Spleen (tissue), 7 donors: ENCODE data around the gene RTL5.

Experiments used
- POLR2A ChIP-seq, 3 donors: fragments of 450-650 bp; IDR thresholded peaks; one replicate each; pipeline ENCODE4 v1.5.1; 2017; ENCODE audit warnings: antibody characterized with exemption in 3 of 3, mild to moderate bottlenecking in 1 of 3
- TF ChIP-seq, protein P1 (sequence below), 11 experiments: fragments of 200-600 bp in 7 of 11; fragments of 450-650 bp in 4 of 11; sonication (generic) in 4 of 11; IDR thresholded peaks in 8 of 11; conservative IDR thresholded peaks in 3 of 11; 1 replicate in 7 of 11; 2 replicates in 4 of 11; pipeline versions ENCODE4 v1.4.0 to v1.8.0; 2016 to 2021; ENCODE audit warnings: antibody characterized with exemption in 11 of 11, inconsistent platforms in 4 of 11, mild to moderate bottlenecking in 1 of 11
- donor health status: DM: no; HTN: no; CAD: no; lungs with moderate emphysema.
- donor health status: DM: no; HTN: no; CAD: no.
- donor health status: DM: no; HTN: no; CAD: no.

DNA sequence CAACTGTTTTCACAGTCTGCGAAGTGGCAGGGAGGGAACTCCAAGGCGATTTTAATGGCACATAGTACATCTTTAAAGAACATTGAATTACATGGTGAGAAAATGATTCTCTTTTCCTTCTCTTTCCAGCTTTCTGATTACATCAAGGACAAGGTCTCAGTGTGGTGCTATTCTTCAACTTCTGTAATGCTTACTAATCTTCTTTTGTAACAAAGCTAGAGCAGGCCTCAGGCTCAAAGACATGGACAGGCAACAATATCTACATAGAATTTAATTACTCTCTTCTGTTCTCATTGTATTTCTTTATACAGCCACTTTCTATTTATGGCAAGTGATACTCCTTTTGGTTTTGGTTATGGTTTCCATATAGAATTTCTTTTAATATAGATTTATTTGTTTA, 48.4 kb downstream of the RTL5 start:
- TF ChIP-seq, protein P1, sequence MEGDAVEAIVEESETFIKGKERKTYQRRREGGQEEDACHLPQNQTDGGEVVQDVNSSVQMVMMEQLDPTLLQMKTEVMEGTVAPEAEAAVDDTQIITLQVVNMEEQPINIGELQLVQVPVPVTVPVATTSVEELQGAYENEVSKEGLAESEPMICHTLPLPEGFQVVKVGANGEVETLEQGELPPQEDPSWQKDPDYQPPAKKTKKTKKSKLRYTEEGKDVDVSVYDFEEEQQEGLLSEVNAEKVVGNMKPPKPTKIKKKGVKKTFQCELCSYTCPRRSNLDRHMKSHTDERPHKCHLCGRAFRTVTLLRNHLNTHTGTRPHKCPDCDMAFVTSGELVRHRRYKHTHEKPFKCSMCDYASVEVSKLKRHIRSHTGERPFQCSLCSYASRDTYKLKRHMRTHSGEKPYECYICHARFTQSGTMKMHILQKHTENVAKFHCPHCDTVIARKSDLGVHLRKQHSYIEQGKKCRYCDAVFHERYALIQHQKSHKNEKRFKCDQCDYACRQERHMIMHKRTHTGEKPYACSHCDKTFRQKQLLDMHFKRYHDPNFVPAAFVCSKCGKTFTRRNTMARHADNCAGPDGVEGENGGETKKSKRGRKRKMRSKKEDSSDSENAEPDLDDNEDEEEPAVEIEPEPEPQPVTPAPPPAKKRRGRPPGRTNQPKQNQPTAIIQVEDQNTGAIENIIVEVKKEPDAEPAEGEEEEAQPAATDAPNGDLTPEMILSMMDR (IDR thresholded peaks at IDR 0.05 in 8 of 11, conservative IDR thresholded peaks at IDR 0.05 in 3 of 11) = no peak
- no peak for TF ChIP-seq POLR2A (IDR thresholded peaks at IDR 0.05)
